Vagina (tissue), 2 donors: Measurements from ENCODE around the gene CCDC92. TPM values are rescaled to one million over a fixed set of nuclear protein-coding genes. Genes with fewer than 3 reads are reported as not detected.

Source experiments
- DNase-seq, 2 donors: peaks; one replicate each; pipeline ENCODE4 v3.0.0-alpha.2; 2017; ENCODE audit errors: extremely low spot score in 2 of 2
- H3K27ac ChIP-seq: fragments of 200-600 bp; sonication (generic); one replicate; pipeline ENCODE4 v1.5.1; 2019
- H3K27me3 ChIP-seq: fragments of 200-600 bp; sonication (generic); one replicate; pipeline ENCODE4 v1.5.1; 2019
- H3K36me3 ChIP-seq, 2 donors: fragments of 200-600 bp; sonication (generic); one replicate each; pipeline ENCODE4 v1.5.1; 2017 to 2019
- H3K4me1 ChIP-seq: fragments of 200-600 bp; sonication (generic); one replicate; pipeline ENCODE4 v1.5.1; 2019
- H3K4me3 ChIP-seq, 2 donors: fragments of 200-600 bp; sonication (generic); 1 replicate in 1 of 2; 2 replicates in 1 of 2; pipeline ENCODE4 v1.5.1; 2016 to 2019
- H3K9me3 ChIP-seq: fragments of 200-600 bp; sonication (generic); one replicate; pipeline ENCODE4 v1.5.1; 2019
- POLR2A ChIP-seq, 2 donors: fragments of 450-650 bp; IDR thresholded peaks; one replicate each; pipeline ENCODE4 v1.6.1; 2017; ENCODE audit warnings: antibody characterized with exemption in 2 of 2, mild to moderate bottlenecking in 2 of 2, moderate library complexity in 2 of 2
- POLR2AphosphoS5 ChIP-seq, 2 donors: sonication (generic); formaldehyde crosslinking; IDR thresholded peaks; one replicate each; pipeline ENCODE4 v1.9.0; 2017; ENCODE audit warnings: antibody characterized with exemption in 2 of 2, mild to moderate bottlenecking in 2 of 2, low read depth in 1 of 2; ENCODE audit not compliant: insufficient read depth in 1 of 2
- intact Hi-C: fragments of 100-400 bp; cut with DNase I; formaldehyde crosslinking; loops from one replicate; pipeline ENCODE4 v1.15.1; 2023
- total RNA-seq: library from RNA; depleted of rRNA; stranded (reverse); fragments of >200 nt; gene quantifications from one replicate; pipeline ENCODE4 v1.2.3, GENCODE V29; 2016
- TF ChIP-seq, protein P1 (sequence below), 3 experiments: fragments of 450-650 bp in 2 of 3; fragments of 200-600 bp in 1 of 3; sonication (generic) in 1 of 3; IDR thresholded peaks; one replicate each; pipeline ENCODE4 v1.5.1; 2017 to 2019; ENCODE audit warnings: antibody characterized with exemption in 3 of 3, mild to moderate bottlenecking in 2 of 3, moderate library complexity in 2 of 3

CCDC92 gene
- total RNA-seq, 1 donor from 2014 or later, result 21.6 TPM

DNA sequence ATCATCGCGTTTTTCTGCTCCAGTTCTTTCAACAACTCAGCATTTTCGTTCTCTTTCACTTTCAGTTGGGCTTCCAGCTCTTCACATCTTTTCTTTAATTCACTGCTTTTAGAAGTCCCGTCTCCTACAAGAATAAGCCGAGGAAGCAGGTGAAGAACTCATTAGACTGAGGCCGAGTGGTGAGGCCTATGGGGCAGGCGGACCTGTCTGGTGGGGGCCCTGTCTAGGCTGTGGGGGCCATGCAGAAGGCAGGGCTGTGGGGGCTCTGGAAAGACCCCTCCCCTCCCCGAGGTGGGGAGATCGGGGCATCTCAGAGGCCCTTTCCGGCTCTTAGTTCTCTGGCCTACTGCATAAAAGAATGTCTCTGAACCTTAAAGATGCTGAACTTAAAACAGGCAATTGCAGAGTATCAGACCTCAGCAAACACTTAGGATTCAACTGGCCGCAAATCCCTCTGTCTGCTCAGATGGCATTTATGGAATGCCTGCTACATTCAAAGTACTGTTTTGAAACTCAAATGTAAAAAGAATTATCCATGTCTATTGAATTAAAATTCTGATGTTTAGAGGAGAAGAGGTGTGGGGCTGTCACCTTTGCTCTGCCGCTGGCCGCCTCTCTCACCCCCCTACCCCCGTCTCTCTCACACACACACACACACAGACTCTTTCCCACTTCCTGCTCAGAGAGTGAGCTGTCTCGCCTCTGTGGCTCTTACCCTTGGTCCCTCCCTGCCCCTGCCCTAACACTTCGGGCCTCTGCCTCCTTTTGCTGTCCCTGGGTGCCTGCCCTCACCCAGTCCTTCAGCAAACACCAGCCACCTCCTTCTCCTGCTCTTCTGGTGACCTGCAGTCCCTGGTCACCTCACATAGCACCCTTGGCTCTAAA is 34.7 kb downstream of the CCDC92 start:
- intact Hi-C loops, result no loop called here

DNA sequence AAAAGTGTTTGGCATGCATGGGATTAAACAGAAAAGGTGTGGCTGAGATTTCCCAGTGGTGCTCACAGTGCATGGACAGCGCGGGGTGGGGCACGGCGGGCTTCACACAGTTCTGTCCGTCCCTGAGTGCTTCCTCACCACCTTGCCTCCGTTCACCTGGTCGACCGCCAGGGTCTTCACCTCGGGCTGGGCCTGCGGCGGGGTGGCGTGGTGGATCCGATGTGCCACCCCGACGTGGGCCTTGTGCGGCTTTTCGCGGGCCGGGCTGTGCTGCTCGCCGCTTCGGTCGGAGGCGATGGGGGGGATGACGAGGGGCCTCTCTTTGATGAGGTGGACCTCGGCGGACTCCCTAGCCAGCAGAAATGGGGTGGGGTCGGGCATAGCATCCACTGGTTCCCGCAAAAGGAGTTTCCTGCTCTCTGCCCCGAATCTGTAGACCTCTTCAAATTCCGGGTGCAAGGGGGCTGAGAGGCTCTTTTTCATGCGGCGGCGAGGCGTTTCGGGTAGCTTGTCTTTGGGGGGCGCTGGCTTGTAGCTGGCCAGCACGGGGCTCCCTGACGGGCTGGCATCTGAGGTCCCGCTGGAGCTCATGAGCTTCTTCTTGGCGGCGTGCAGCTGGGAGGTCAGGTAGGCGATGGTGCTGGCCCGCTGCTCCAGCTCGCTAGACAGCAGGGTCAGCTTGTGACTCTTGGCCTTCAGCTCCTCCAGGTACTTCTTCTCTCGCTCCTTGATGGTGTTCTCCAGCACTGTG is 35.5 kb downstream of the CCDC92 start:
- peaks cover 0 to 37% of the 10 kb centered on the region in 2 donors for H3K36me3 ChIP-seq

More for the DNA sequence above, 34.7 kb downstream of the CCDC92 start:
- Histone ChIP-seq H3K27ac (no peak overlapping the region), H3K4me1 (no peaks in the 10 kb centered on the region), H3K4me3 (no peak overlapping the region), H3K36me3 (peaks cover 0 to 41% of the 10 kb centered on the region in 2 donors), H3K9me3 (no peaks in the 10 kb centered on the region), H3K27me3 (no peaks in the 10 kb centered on the region)
- no peak for TF ChIP-seq POLR2A (IDR thresholded peaks at IDR 0.05)
- TF ChIP-seq, protein P1, sequence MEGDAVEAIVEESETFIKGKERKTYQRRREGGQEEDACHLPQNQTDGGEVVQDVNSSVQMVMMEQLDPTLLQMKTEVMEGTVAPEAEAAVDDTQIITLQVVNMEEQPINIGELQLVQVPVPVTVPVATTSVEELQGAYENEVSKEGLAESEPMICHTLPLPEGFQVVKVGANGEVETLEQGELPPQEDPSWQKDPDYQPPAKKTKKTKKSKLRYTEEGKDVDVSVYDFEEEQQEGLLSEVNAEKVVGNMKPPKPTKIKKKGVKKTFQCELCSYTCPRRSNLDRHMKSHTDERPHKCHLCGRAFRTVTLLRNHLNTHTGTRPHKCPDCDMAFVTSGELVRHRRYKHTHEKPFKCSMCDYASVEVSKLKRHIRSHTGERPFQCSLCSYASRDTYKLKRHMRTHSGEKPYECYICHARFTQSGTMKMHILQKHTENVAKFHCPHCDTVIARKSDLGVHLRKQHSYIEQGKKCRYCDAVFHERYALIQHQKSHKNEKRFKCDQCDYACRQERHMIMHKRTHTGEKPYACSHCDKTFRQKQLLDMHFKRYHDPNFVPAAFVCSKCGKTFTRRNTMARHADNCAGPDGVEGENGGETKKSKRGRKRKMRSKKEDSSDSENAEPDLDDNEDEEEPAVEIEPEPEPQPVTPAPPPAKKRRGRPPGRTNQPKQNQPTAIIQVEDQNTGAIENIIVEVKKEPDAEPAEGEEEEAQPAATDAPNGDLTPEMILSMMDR (IDR thresholded peaks at IDR 0.05), result no peak
- no peak for DNase-seq

DNA sequence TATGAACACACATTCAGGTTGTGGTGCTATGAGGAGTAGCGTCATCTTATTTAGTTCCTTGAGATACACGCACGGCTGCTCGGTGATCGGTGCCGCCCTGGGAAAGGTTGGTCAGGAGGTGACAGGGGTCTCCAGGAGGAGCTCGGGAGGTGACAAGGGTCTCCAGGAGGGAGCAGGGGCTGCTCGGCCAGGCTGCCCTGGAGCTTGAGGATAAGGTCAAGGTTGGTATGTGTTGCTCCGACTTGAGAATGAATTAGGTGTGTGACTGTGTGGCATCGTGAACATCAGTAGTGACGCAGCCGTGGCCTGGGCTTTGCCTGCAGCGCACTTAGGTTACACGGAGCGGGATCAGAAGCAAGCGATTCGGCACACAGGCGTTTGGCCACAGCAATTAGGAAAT is 36.2 kb downstream of the CCDC92 start:
- intact Hi-C loops, result no loop called here
- H3K9me3 ChIP-seq, result no peaks in the 10 kb centered on the region
- TF ChIP-seq POLR2AphosphoS5 (IDR thresholded peaks at IDR 0.05; ENCODE audit: insufficient read depth in 1 of 2, low read depth in 1 of 2) (no peak), POLR2A (IDR thresholded peaks at IDR 0.05) (no peak)
- TF ChIP-seq, protein P1 (IDR thresholded peaks at IDR 0.05), result no peak
- H3K27ac ChIP-seq, result no peak overlapping the region
- H3K27me3 ChIP-seq, result no peaks in the 10 kb centered on the region
- no peak for DNase-seq
- peaks cover 0 to 31% of the 10 kb centered on the region in 2 donors for H3K36me3 ChIP-seq
- H3K4me1 ChIP-seq, result no peaks in the 10 kb centered on the region
- H3K4me3 ChIP-seq, result no peak overlapping the region

More for the DNA sequence above, 35.5 kb downstream of the CCDC92 start:
- TF ChIP-seq POLR2A (IDR thresholded peaks at IDR 0.05) (no peak), POLR2AphosphoS5 (IDR thresholded peaks at IDR 0.05; ENCODE audit: insufficient read depth in 1 of 2, low read depth in 1 of 2) (no peak)
- TF ChIP-seq, protein P1 (IDR thresholded peaks at IDR 0.05), result no peak
- intact Hi-C loops, result no loop called here
- Histone ChIP-seq H3K4me3 (no peak overlapping the region), H3K4me1 (no peaks in the 10 kb centered on the region), H3K27me3 (no peaks in the 10 kb centered on the region), H3K9me3 (no peaks in the 10 kb centered on the region), H3K27ac (no peak overlapping the region)
- no peak for DNase-seq

DNA sequence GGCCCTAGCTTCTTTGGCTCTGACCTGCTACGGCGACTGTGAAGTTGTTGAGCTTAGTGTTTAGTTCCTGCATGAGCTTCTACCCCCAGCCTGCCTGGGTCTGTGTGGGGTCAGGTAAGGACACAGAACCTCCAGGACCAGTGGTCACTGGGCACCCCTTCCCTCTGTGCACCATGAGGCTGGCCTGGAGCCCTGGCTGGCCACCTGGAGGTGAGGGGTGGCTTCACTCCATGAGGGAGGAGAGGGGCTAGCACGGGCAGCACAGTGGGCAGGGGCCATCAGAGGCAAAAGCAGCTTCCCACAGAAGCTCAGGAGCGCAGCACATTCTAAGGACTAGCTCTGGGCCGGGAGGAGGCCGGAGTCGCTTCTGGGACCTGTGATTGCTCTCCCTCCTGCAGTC is 36.7 kb downstream of the CCDC92 start:
- H3K27ac ChIP-seq, result no peak overlapping the region
- TF ChIP-seq, protein P1 (IDR thresholded peaks at IDR 0.05), result no peak
- TF ChIP-seq POLR2A (IDR thresholded peaks at IDR 0.05) (no peak), POLR2AphosphoS5 (IDR thresholded peaks at IDR 0.05; ENCODE audit: insufficient read depth in 1 of 2, low read depth in 1 of 2) (no peak)
- H3K36me3 ChIP-seq, result peaks cover 0 to 26% of the 10 kb centered on the region in 2 donors
- DNase-seq, result no peak
- no peaks in the 10 kb centered on the region for H3K9me3 ChIP-seq
- H3K27me3 ChIP-seq, result no peaks in the 10 kb centered on the region
- H3K4me3 ChIP-seq, result no peak overlapping the region
- no peaks in the 10 kb centered on the region for H3K4me1 ChIP-seq
- intact Hi-C loops, result no loop called here
